Activated CD8-positive, alpha-beta T cell treated with anti-CD3 and anti-CD28 coated beads, Interleukin-2, amount 10 ng/mL, durations not matched to agents 7 days and 5 days (primary cell): Measurements from ENCODE around the gene GMEB2. TPM values are rescaled to one million over a fixed set of nuclear protein-coding genes. Genes with fewer than 3 reads are reported as not detected.

Experiments
- ATAC-seq: fragments of 150-1000 bp; cut with Tn5 transposase; one replicate; pipeline ENCODE4 v1.10.0; 2021; ENCODE audit warnings: moderate library complexity
- CTCF ChIA-PET: fragments of 350-600 bp; sonication (Branson Sonifier 250); formaldehyde crosslinking; loops from one replicate; lab custom pipeline; 2021; ENCODE audit warnings: antibody characterized with exemption; lab: Charles Lee
- POLR2A ChIA-PET: fragments of 350-600 bp; sonication (Branson Sonifier 250); formaldehyde crosslinking; loops from one replicate; lab custom pipeline; 2021; ENCODE audit warnings: antibody characterized with exemption; lab: Charles Lee
- DNase-seq: peaks from one replicate; pipeline ENCODE4 v3.0.0-alpha.2; 2020
- H3K27ac Mint-ChIP-seq: one replicate; pipeline ENCODE4 v1.8.0; 2021; ENCODE audit warnings: mild to moderate bottlenecking, mixed read lengths
- H3K27me3 Mint-ChIP-seq: one replicate; pipeline ENCODE4 v1.8.0; 2021; ENCODE audit warnings: low read depth, mixed read lengths
- H3K36me3 Mint-ChIP-seq: one replicate; pipeline ENCODE4 v1.8.0; 2021; ENCODE audit warnings: low read depth, mixed read lengths
- H3K4me1 Mint-ChIP-seq: one replicate; pipeline ENCODE4 v1.8.0; 2021; ENCODE audit warnings: low read depth, mixed read lengths
- H3K4me3 Mint-ChIP-seq: one replicate; pipeline ENCODE4 v1.8.0; 2021; ENCODE audit warnings: mild to moderate bottlenecking, mixed read lengths
- H3K9me3 Mint-ChIP-seq: one replicate; pipeline ENCODE4 v1.8.0; 2022; ENCODE audit warnings: mixed read lengths; ENCODE audit not compliant: insufficient read depth
- total RNA-seq, 2 experiments: library from RNA; stranded (reverse); gene quantifications; one replicate each; pipeline ENCODE4 v1.2.3, GENCODE V29; 2021

The GMEB2 gene
- total RNA-seq, 2 experiments from 2014 or later, result 16.2 TPM

- H3K4me1 Mint-ChIP-seq, result peaks cover 4% of the 10 kb centered on the region
- ATAC-seq (no peak), DNase-seq (no peak)
- no peak overlapping the region for H3K4me3 Mint-ChIP-seq
- H3K36me3 Mint-ChIP-seq, result peaks cover 36% of the 10 kb centered on the region
- H3K9me3 Mint-ChIP-seq, result no peaks in the 10 kb centered on the region
- CTCF ChIA-PET, result no interaction called here
- no peaks in the 10 kb centered on the region for H3K27me3 Mint-ChIP-seq
- H3K27ac Mint-ChIP-seq, result no peak overlapping the region
- POLR2A ChIA-PET, result no interaction called here
Observed at GRCh38 chr20:63592661-63593060, 34.2 kb downstream of the GMEB2 start.

DNA sequence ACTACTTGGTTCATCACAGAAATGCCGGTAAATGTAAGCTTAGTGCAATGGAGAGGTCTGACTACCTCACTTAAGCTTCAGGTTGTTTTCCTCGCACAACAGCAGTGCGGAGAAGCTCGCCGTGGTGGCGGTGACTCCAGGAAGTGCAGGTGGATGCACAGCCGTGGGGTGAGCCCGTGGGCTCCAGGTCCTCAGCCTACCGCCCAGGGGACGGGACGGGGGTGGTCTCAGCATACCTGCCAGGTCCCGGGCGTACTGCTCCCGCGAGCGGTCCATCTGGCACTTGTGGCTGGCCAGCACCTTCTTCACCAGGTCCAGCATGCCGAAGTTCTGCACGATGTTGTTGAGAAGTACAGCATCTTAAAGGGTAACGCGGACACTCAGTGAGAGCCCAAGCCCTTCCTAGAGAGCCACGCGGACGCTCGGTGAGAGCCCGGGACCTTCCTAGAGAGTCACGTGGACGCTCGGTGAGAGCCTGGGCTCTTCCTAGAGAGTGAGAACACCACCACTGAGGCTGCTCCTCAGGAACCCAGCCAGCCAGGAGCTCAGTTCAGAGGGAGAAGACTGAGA, 35.0 kb downstream of the GMEB2 start:
- Mint-ChIP-seq H3K9me3 (no peaks in the 10 kb centered on the region), H3K27ac (no peak overlapping the region), H3K4me3 (no peak overlapping the region), H3K27me3 (no peaks in the 10 kb centered on the region), H3K36me3 (peaks cover 32% of the 10 kb centered on the region), H3K4me1 (peaks cover 4% of the 10 kb centered on the region)
- ChIA-PET POLR2A (interaction anchor here (1.0 kb wide), 1 partner anchor 50 kb away, joined by 3 read pairs; no protein-coding TSS in a partner anchor), CTCF (no interaction called here)
- no peak for ATAC-seq
- DNase-seq, result no peak

DNA sequence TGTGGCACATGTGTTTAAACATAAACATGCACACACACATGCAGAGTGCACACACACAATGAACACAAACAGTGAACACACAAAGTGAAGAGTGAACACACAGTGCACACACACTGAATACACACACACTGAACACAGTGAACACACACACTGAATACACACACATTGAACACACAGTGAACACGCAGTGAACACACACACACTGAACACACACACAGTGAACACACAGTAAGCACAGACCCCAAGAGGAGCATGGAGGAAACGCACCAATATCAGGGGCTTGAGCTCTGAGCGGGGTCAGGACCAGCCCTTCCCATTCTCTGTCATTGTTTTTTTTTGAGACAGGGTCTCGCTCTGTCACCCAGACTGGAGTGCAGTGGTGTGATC, 35.8 kb downstream of the GMEB2 start:
- H3K27ac Mint-ChIP-seq, result no peak overlapping the region
- ATAC-seq (no peak), DNase-seq (no peak)
- no peak overlapping the region for H3K4me3 Mint-ChIP-seq
- H3K4me1 Mint-ChIP-seq, result peaks cover 4% of the 10 kb centered on the region
- no peaks in the 10 kb centered on the region for H3K9me3 Mint-ChIP-seq
- H3K36me3 Mint-ChIP-seq, result peaks cover 32% of the 10 kb centered on the region
- ChIA-PET POLR2A (interaction anchor here (0.6 to 1.0 kb wide), 2 partner anchors 11 to 51 kb away, joined by 3 to 5 read pairs; no protein-coding TSS in a partner anchor), CTCF (no interaction called here)
- H3K27me3 Mint-ChIP-seq, result no peaks in the 10 kb centered on the region

DNA sequence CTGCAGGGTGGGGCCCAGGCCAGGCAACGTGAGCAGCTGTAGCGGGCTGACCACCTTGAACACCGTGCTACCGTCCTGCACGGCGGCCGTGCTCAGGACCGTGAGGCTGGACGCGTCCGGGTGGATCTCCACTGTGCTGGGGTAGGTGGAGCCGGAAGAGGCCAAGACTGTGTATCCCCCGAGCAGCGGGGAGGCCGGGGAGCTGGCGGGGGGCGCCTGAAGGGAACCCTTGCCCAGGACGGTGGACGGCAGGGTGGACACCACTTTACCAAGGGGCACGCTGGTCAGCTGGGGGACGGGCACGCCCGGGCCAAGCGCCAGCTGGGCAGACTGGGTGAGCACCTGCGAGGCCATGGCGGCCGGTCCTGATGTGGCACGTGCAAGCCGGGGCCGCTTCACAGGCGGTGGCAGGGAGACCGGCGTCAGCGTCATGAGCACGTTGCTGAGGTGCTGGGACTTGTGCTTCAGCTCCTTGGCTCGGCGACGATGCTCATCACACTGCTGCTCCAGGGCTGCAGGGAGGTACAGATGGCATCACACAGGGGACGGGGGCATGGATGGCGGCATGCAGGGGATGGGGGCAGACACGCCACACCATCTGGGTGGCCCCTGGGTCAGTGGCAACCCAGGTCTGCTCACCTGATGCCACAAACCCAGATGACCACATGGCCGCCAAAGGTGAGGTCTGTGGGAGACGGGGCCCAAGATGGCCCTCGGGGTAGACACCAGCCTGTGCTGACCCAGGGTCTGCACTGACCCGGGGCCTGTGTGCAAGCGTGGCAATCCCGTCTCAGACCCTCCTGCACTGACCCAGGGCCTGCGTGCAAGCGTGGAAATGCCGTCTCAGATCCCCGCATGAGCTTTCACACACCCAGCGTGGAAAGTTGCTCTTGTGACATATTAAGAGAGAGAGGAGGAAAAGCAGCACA, 36.4 kb downstream of the GMEB2 start:
- Mint-ChIP-seq H3K9me3 (no peaks in the 10 kb centered on the region), H3K27ac (no peak overlapping the region), H3K4me3 (no peak overlapping the region), H3K36me3 (peaks cover 30% of the 10 kb centered on the region), H3K4me1 (peaks cover 4% of the 10 kb centered on the region), H3K27me3 (peaks cover 4% of the 10 kb centered on the region)
- ChIA-PET CTCF (no interaction called here), POLR2A (interaction anchor here (0.6 kb wide), 1 partner anchor 11 kb away, joined by 5 read pairs; no protein-coding TSS in a partner anchor)
- ATAC-seq, result no peak
- DNase-seq, result no peak

DNA sequence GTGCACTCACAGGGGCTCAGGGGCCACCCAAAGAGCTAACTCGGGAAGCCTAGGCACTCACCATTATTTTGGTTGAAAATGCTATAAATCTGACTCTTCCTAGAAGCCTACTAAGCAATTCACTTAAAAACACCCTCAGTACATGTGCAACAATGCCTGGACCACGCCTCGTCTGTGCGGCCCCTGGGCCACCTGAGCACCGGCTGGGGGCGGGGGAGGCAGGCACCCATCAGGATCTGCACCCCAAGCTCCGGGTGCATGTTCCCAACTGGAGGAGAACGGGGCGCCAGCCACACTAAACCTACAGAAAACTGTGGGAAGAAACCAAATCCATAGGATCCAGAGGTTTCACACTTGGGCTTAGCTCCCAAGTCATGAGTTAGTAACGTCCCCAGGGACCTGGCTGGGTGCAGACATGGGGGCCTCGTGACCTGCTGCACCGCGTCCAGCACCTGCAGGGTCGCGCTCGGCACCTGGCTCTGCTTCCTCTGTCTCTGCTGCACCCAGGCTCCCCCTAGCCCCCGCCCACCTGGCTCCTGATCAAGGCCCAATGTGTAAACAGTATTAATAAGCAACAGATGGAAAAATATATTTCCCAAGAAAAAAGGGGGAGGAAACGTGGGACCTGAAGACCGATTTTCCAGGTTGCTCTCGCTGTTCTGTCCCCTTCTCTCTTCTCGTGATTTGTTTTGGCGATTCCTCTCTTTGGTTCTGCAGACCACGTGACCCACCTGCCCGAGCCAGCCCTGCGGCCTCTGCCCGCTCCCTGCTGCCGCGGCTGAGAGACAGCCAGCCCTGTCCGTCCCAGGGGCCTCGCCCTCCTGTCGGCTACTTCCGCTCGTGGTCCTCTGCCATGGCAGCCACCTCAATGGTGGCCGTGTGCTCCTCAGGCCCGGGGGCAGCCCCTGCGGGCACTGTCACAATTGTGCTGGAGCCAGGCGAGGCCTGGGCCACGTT, 37.4 kb downstream of the GMEB2 start:
- H3K27me3 Mint-ChIP-seq, result peaks cover 4% of the 10 kb centered on the region
- no peak for DNase-seq
- H3K4me1 Mint-ChIP-seq, result peaks cover 4% of the 10 kb centered on the region
- peaks cover 24% of the 10 kb centered on the region for H3K36me3 Mint-ChIP-seq
- CTCF ChIA-PET, result no interaction called here
- POLR2A ChIA-PET, result interaction anchor here (0.7 kb wide), 1 partner anchor 9 kb away, joined by 3 read pairs; no protein-coding TSS in a partner anchor
- no peaks in the 10 kb centered on the region for H3K9me3 Mint-ChIP-seq
- H3K4me3 Mint-ChIP-seq, result no peak overlapping the region
- H3K27ac Mint-ChIP-seq, result no peak overlapping the region
- no peak for ATAC-seq

DNA sequence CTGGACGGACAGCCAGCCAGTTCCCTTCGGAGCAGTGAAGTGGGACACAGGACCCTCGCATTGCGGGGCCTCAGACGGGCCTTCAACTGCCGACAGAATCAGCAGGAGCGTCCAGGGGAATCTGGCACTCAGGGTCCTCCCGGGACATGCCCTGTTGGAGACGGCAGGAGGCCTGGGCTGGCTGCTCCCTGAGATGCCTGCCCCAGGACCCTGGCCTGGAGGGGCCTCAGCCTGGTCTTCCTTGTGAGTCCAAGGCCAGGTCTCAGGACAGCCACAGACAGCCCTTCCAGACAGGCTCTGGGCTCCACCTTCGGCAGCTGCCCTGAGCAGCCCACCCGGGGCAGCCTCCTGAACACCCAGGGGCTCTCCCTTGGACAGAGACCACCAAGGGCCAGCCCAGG, 38.3 kb downstream of the GMEB2 start:
- Mint-ChIP-seq H3K4me1 (peaks cover 4% of the 10 kb centered on the region), H3K27me3 (peaks cover 4% of the 10 kb centered on the region), H3K36me3 (peaks cover 24% of the 10 kb centered on the region), H3K27ac (no peak overlapping the region), H3K9me3 (no peaks in the 10 kb centered on the region), H3K4me3 (no peak overlapping the region)
- ChIA-PET POLR2A (interaction anchor here (0.7 to 1.0 kb wide), 2 partner anchors 10 to 15 kb away, joined by 3 read pairs; partner anchors contain the start of gene HELZ2), CTCF (no interaction called here)
- DNase-seq (no peak), ATAC-seq (no peak)

DNA sequence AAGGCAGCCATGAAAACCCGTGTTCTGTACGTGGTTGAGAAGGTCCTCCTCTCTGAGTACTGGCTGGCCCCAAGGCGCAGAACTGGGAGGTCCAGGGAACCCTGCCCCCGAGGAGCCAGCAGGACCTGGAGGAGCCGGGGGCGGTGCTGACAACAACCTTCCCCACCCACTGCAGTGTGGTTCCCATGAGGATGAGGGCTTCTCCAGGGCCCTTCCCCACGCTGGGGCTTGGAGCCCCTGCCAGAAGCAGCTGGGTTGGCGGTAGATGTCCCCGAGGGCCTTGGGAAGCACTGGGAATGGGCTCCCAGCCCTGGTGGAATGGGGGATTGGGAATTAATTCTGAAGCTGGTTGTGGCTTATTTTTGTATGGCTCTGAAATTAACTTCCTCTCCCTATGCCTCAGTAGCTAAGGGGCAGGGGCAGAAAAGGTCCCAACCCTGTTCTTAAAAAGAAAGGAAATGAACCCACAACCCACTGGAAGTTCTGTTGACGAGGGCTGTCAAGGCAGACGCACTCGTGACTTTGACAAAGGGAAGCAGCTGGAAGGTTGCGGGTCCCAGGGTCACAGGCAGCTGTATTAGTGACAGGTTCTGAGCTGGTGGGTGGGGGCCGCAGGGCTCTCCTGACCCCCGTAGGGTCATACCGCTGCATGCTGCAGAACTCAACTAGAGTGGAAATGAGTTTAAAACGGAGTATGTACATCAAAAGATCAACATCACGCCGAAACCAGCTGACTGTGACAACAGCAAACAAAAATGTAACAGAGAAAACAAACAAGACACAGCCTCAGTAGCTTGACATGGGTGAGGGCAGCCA, 38.9 kb downstream of the GMEB2 start:
- H3K4me3 Mint-ChIP-seq, result no peak overlapping the region
- H3K27ac Mint-ChIP-seq, result no peak overlapping the region
- peaks cover 4% of the 10 kb centered on the region for H3K4me1 Mint-ChIP-seq
- POLR2A ChIA-PET, result interaction anchor here (1.0 kb wide), 1 partner anchor 14 kb away, joined by 3 read pairs; the partner anchor contains the start of gene HELZ2
- CTCF ChIA-PET, result no interaction called here
- H3K27me3 Mint-ChIP-seq, result peaks cover 7% of the 10 kb centered on the region
- ATAC-seq, result no peak
- H3K36me3 Mint-ChIP-seq, result peaks cover 18% of the 10 kb centered on the region
- no peaks in the 10 kb centered on the region for H3K9me3 Mint-ChIP-seq
- DNase-seq, result no peak

GRCh38 chr20:63587256-63587655, 39.6 kb downstream of the GMEB2 start:
- CTCF ChIA-PET, result no interaction called here
- POLR2A ChIA-PET, result interaction anchor here (0.6 kb wide), 1 partner anchor 977 kb away, joined by 3 read pairs; no protein-coding TSS in a partner anchor
- Mint-ChIP-seq H3K36me3 (peaks cover 17% of the 10 kb centered on the region), H3K9me3 (no peaks in the 10 kb centered on the region), H3K27me3 (peaks cover 12% of the 10 kb centered on the region), H3K4me3 (no peak overlapping the region), H3K4me1 (peaks cover 4% of the 10 kb centered on the region), H3K27ac (no peak overlapping the region)
- DNase-seq (no peak), ATAC-seq (no peak)

DNA sequence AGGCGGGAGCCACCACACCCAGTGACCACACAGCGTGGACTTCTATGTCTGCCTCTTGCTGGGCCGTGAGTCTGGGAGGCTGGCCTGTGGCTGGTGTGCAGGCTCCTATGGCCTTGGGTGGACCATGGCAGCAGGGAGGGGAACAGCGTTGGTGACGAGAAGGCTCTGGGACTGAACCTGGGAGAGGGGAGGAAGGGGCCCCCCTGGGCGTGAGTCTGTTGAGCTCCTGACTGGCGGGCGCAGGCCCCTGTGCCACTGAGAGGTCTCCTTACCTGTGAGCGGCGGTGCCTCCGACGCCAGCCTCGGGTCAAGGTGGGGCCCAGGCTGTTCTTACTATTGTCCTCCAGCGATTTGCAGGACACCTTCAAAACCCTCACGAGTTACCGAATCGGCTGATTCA, 40.1 kb downstream of the GMEB2 start:
- Mint-ChIP-seq H3K27me3 (peaks cover 12% of the 10 kb centered on the region), H3K27ac (no peak overlapping the region), H3K4me1 (peaks cover 4% of the 10 kb centered on the region), H3K9me3 (no peaks in the 10 kb centered on the region), H3K36me3 (peaks cover 17% of the 10 kb centered on the region), H3K4me3 (no peak overlapping the region)
- CTCF ChIA-PET, result no interaction called here
- DNase-seq (no peak), ATAC-seq (no peak)
- POLR2A ChIA-PET, result interaction anchor here (0.6 kb wide), 1 partner anchor 977 kb away, joined by 3 read pairs; no protein-coding TSS in a partner anchor

DNA sequence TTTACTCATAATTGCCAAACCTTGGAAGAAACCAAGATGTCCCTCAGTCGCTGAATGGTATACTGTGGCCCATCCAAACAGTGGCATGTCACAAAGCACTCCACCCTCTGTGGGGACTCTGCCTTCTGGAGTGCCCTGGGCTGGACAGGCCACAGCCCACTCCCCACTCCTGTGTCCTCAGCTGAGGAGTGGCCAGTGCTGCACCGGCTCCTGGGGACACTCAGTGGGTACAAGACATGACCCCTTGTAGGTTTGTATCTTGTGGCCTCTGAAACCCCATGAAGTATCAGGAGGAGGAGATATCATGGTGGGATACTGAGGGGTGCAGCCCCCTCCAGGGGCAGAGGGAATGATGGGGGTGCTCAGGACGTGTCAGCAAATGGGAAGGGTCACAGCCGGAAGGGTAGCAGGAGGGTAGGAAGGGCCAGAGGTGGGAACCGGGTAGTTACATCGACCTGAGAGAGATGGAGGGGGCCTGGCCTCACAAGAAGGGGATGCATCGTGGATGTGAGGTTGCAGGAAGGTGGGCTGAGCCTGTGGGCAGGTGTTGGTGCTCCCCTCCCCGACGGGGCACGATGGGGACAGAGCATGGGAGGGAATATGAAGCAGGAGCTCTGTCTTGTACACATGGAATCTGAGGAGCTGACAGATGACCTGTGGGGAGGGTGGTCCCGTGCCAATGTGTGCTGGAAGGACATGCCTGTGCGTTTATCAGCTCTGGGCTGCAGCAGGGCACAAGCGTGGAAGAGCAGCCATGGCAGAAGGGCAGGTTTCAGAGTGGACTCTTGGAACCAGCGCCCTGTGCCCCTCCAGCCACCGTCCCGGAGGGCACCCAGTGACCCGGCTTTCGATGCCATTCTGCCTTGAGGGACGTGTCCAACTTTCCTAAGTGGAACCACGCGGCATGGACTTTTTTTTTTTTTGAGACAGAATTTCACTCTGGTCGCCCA, 41.0 kb downstream of the GMEB2 start:
- no peaks in the 10 kb centered on the region for H3K9me3 Mint-ChIP-seq

More for the DNA sequence above, 41.0 kb downstream of the GMEB2 start:
- ATAC-seq (no peak), DNase-seq (no peak)
- Mint-ChIP-seq H3K4me1 (peaks cover 4% of the 10 kb centered on the region), H3K36me3 (peaks cover 13% of the 10 kb centered on the region), H3K27me3 (peaks cover 14% of the 10 kb centered on the region), H3K4me3 (no peak overlapping the region), H3K27ac (no peak overlapping the region)
- ChIA-PET CTCF (no interaction called here), POLR2A (no interaction called here)
